Vagina (tissue), 2 donors: ENCODE results near the gene ALKAL2.

Source experiments
- POLR2A ChIP-seq, 2 donors: fragments of 450-650 bp; IDR thresholded peaks; one replicate each; pipeline ENCODE4 v1.6.1; 2017; ENCODE audit warnings: antibody characterized with exemption in 2 of 2, mild to moderate bottlenecking in 2 of 2, moderate library complexity in 2 of 2
- POLR2AphosphoS5 ChIP-seq, 2 donors: sonication (generic); formaldehyde crosslinking; IDR thresholded peaks; one replicate each; pipeline ENCODE4 v1.9.0; 2017; ENCODE audit warnings: antibody characterized with exemption in 2 of 2, mild to moderate bottlenecking in 2 of 2, low read depth in 1 of 2; ENCODE audit not compliant: insufficient read depth in 1 of 2
- TF ChIP-seq, protein P1 (sequence below), 3 experiments: fragments of 450-650 bp in 2 of 3; fragments of 200-600 bp in 1 of 3; sonication (generic) in 1 of 3; IDR thresholded peaks; one replicate each; pipeline ENCODE4 v1.5.1; 2017 to 2019; ENCODE audit warnings: antibody characterized with exemption in 3 of 3, mild to moderate bottlenecking in 2 of 3, moderate library complexity in 2 of 3

DNA sequence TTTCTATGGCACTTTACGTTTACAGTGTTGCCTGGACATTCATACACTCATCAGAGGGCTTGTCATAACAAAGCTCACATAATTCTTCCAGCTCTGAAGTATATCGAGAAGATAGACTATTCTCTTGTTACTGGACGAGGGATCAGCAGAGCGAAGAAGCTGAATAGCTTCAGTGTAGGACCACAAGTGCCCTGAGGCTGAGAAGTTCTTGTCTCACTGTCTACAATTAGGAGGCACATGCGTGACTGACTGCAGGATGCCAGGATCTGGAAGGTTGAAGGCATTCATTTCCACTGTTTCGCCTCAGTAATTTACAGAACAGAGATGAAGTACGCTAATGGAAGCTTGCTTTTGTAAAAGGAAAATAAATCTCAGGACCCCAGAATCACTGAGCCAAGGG lies 33.6 kb downstream of the ALKAL2 start:
- TF ChIP-seq POLR2A (IDR thresholded peaks at IDR 0.05) (no peak), POLR2AphosphoS5 (IDR thresholded peaks at IDR 0.05; ENCODE audit: insufficient read depth in 1 of 2, low read depth in 1 of 2) (no peak)
- TF ChIP-seq, protein P1, sequence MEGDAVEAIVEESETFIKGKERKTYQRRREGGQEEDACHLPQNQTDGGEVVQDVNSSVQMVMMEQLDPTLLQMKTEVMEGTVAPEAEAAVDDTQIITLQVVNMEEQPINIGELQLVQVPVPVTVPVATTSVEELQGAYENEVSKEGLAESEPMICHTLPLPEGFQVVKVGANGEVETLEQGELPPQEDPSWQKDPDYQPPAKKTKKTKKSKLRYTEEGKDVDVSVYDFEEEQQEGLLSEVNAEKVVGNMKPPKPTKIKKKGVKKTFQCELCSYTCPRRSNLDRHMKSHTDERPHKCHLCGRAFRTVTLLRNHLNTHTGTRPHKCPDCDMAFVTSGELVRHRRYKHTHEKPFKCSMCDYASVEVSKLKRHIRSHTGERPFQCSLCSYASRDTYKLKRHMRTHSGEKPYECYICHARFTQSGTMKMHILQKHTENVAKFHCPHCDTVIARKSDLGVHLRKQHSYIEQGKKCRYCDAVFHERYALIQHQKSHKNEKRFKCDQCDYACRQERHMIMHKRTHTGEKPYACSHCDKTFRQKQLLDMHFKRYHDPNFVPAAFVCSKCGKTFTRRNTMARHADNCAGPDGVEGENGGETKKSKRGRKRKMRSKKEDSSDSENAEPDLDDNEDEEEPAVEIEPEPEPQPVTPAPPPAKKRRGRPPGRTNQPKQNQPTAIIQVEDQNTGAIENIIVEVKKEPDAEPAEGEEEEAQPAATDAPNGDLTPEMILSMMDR (IDR thresholded peaks at IDR 0.05): no peak
